GM23338 (cell line): ENCODE results near the gene PRR35. TPM values are rescaled to one million over a fixed set of nuclear protein-coding genes. Genes with fewer than 3 reads are reported as not detected.

ENCODE experiments used
- ATAC-seq: fragments of 200-7000 bp; cut with Tn5 transposase; 3 replicates; pipeline ENCODE4 v1.9.1; 2020
- DNase-seq: peaks from one replicate; pipeline ENCODE4 v3.0.0-alpha.2; 2015; ENCODE audit warnings: low spot score
- H2AFZ ChIP-seq: fragments of 200-600 bp; sonication (generic); 2 replicates; pipeline ENCODE4 v1.8.0; 2016; ENCODE audit warnings: antibody characterized with exemption, mild to moderate bottlenecking, moderate library complexity
- H3F3A ChIP-seq: fragments of 200-600 bp; sonication (generic); replicated peaks from 2 replicates; pipeline ENCODE4 v1.8.0; 2017; ENCODE audit warnings: antibody characterized with exemption, mixed run types, low read depth
- H3K27ac ChIP-seq: fragments of 200-600 bp; sonication (generic); 2 replicates; pipeline ENCODE4 v1.6.1; 2016; ENCODE audit warnings: low read depth
- H3K27me3 ChIP-seq: fragments of 200-600 bp; sonication (generic); 2 replicates; pipeline ENCODE4 v1.8.0; 2016; ENCODE audit warnings: mild to moderate bottlenecking, mixed run types, moderate library complexity; ENCODE audit not compliant: insufficient read depth
- H3K36me3 ChIP-seq: fragments of 200-600 bp; sonication (generic); 2 replicates; pipeline ENCODE4 v1.8.0; 2016; ENCODE audit warnings: mild to moderate bottlenecking; ENCODE audit not compliant: insufficient read depth
- H3K4me1 ChIP-seq: fragments of 200-600 bp; sonication (generic); 2 replicates; pipeline ENCODE4 v1.8.0; 2016; ENCODE audit warnings: mild to moderate bottlenecking, moderate library complexity; ENCODE audit not compliant: insufficient read depth
- H3K4me2 ChIP-seq: fragments of 200-600 bp; sonication (generic); 2 replicates; pipeline ENCODE4 v1.7.1; 2017; ENCODE audit warnings: mixed run types
- H3K4me3 ChIP-seq: fragments of 200-600 bp; sonication (generic); 2 replicates; pipeline ENCODE4 v1.6.1; 2016; ENCODE audit warnings: mixed run types
- H3K79me2 ChIP-seq: fragments of 200-600 bp; sonication (generic); replicated peaks from 2 replicates; pipeline ENCODE4 v1.8.0; 2017; ENCODE audit warnings: mild to moderate bottlenecking; ENCODE audit not compliant: insufficient read depth
- H3K9me2 ChIP-seq: fragments of 200-600 bp; sonication (generic); 2 replicates; pipeline ENCODE4 v1.8.0; 2017; ENCODE audit not compliant: insufficient read depth
- H4K20me1 ChIP-seq: fragments of 200-600 bp; sonication (generic); replicated peaks from 2 replicates; pipeline ENCODE4 v1.8.0; 2017; ENCODE audit warnings: mild to moderate bottlenecking; ENCODE audit not compliant: insufficient read depth
- H3K27ac Mint-ChIP-seq: 2 replicates; pipeline ENCODE4 v1.8.0; 2020; ENCODE audit warnings: inconsistent platforms, mild to moderate bottlenecking, moderate library complexity, mixed read lengths
- H3K27me3 Mint-ChIP-seq: 3 replicates; pipeline ENCODE4 v1.8.0; 2022; ENCODE audit warnings: low read depth, mild to moderate bottlenecking, moderate library complexity, mixed read lengths, inconsistent platforms; ENCODE audit not compliant: insufficient read depth, poor library complexity
- H3K36me3 Mint-ChIP-seq: 3 replicates; pipeline ENCODE4 v1.8.0; 2021; ENCODE audit warnings: low read depth, mild to moderate bottlenecking, inconsistent platforms, moderate library complexity, mixed read lengths
- H3K4me1 Mint-ChIP-seq: 3 replicates; pipeline ENCODE4 v1.8.0; 2020; ENCODE audit warnings: mild to moderate bottlenecking, inconsistent platforms, mixed read lengths
- H3K4me3 Mint-ChIP-seq: 3 replicates; pipeline ENCODE4 v1.8.0; 2021; ENCODE audit warnings: moderate library complexity, mild to moderate bottlenecking, inconsistent platforms, mixed read lengths
- H3K9me3 Mint-ChIP-seq: 3 replicates; pipeline ENCODE4 v1.8.0; 2020; ENCODE audit warnings: moderate library complexity, mild to moderate bottlenecking, inconsistent platforms, mixed read lengths
- CREB1 ChIP-seq: fragments of 250-450 bp; sonication (Bioruptor Pico); IDR thresholded peaks from 2 replicates; pipeline ENCODE4 v1.5.0; 2020; ENCODE audit warnings: low read depth, mild to moderate bottlenecking, moderate library complexity
- EZH2 ChIP-seq: fragments of 200-600 bp; sonication (generic); IDR thresholded peaks from one replicate; pipeline ENCODE4 v1.8.0; 2017; ENCODE audit warnings: antibody characterized with exemption, mild to moderate bottlenecking, low read depth; ENCODE audit not compliant: unreplicated experiment
- JUNB ChIP-seq: IDR thresholded peaks from one replicate; pipeline ENCODE4 v1.6.1; 2016; ENCODE audit warnings: antibody characterized with exemption; ENCODE audit not compliant: unreplicated experiment
- polyA plus RNA-seq: library from polyadenylated mRNA; unstranded; fragments of >200 nt; fragmentation: Nextera tagmentation; extraction: Ambion mirVana; gene quantifications from 2 replicates; pipeline ENCODE4 v1.2.1, GENCODE V29; 2016
- total RNA-seq: library from RNA; depleted of rRNA; stranded (reverse); fragments of >200 nt; shearing (Covaris generic); gene quantifications from 2 replicates; pipeline ENCODE4 v1.2.3, GENCODE V29; 2014
- TF ChIP-seq, protein P1 (sequence below): IDR thresholded peaks from 2 replicates; pipeline ENCODE4 v1.6.1; 2016; ENCODE audit warnings: antibody characterized with exemption
- TF ChIP-seq, protein P2 (sequence below), 2 experiments: fragments of 200-600 bp in 1 of 2; sonication (generic) in 1 of 2; conservative IDR thresholded peaks; 2 replicates each; pipeline versions ENCODE4 v1.5.1 to v1.6.1; 2016 to 2017; ENCODE audit warnings: antibody characterized with exemption in 2 of 2, low read depth in 2 of 2, mild to moderate bottlenecking in 2 of 2, moderate library complexity in 1 of 2

Gene PRR35
- total and polyA plus RNA-seq, 2 experiments from 2014 or later, result 0.32 to 1.4 TPM

DNA sequence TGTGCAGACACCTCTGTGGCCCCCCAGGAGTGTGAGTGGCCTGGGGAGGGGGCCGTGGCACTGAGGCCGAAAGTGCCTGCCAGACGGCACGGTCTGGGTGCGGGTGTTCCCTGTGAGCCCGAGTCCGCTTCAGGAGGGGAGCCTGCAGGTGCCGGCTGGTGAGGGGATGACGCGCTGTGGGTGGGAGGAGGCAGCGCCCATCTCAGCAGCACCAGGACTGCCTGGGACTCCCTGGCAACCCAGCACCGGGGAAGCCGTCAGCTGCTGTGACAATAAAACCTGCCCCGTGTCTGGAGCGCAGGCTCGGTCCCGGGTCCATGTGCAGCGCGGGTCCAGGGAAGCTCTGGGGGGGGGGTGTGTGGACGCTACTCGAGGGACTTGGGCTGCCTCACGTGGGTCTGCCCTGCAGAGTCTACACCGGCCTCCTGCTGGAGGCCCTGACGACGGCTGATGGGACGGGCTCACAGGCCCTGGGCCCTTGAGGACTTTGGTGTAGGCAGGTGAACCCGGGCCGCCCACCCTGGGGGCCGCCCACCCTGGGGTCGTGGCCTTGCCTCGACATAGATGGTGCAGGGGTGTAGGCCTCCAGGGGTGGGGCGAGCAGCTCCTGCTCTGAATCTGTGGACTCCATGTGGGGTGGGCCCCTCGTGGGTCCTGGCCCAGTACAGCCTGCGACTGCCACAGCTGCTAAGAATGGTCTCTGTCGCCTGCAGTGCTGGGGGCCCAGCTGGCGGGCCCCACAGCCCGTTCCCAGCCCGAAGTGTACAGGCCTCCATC lies 23.8 kb downstream of the PRR35 start (continued):
- TF ChIP-seq EZH2, result no peak

DNA sequence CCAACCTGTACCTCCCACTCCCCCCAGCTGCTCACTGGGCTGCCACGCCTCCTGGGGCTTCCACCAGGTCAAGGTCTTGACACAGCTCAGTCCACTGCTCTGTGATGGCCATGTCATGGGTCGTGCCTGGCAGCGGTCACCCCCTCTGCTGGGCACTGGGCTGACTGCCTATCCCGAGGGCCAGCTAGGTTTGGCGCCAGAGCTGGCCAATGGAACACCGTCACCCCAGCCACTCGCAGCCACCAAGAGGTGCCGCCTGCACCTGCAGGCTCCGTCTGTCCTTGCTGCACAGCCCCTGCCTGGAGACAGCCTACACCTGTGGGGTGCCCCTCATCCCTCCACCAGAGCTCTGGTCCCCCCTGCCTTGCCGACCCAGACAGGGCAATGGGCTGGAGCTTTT lies 25.2 kb downstream of the PRR35 start:
- peak overlapping the region; percentile 5; the same call in 1 of the 3 replicates for H3K4me3 Mint-ChIP-seq
- TF ChIP-seq, protein P1, sequence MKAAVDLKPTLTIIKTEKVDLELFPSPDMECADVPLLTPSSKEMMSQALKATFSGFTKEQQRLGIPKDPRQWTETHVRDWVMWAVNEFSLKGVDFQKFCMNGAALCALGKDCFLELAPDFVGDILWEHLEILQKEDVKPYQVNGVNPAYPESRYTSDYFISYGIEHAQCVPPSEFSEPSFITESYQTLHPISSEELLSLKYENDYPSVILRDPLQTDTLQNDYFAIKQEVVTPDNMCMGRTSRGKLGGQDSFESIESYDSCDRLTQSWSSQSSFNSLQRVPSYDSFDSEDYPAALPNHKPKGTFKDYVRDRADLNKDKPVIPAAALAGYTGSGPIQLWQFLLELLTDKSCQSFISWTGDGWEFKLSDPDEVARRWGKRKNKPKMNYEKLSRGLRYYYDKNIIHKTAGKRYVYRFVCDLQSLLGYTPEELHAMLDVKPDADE, result no peak
- TF ChIP-seq, protein P2, sequence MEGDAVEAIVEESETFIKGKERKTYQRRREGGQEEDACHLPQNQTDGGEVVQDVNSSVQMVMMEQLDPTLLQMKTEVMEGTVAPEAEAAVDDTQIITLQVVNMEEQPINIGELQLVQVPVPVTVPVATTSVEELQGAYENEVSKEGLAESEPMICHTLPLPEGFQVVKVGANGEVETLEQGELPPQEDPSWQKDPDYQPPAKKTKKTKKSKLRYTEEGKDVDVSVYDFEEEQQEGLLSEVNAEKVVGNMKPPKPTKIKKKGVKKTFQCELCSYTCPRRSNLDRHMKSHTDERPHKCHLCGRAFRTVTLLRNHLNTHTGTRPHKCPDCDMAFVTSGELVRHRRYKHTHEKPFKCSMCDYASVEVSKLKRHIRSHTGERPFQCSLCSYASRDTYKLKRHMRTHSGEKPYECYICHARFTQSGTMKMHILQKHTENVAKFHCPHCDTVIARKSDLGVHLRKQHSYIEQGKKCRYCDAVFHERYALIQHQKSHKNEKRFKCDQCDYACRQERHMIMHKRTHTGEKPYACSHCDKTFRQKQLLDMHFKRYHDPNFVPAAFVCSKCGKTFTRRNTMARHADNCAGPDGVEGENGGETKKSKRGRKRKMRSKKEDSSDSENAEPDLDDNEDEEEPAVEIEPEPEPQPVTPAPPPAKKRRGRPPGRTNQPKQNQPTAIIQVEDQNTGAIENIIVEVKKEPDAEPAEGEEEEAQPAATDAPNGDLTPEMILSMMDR (conservative IDR thresholded peaks at IDR 0.05; ENCODE audit: low read depth in 2 of 2), result peak in 1 of 2 experiments; percentile 21; a peak in 2 of 4 replicates
- H3K27me3 Mint-ChIP-seq, result peaks cover 23% of the 10 kb centered on the region

DNA sequence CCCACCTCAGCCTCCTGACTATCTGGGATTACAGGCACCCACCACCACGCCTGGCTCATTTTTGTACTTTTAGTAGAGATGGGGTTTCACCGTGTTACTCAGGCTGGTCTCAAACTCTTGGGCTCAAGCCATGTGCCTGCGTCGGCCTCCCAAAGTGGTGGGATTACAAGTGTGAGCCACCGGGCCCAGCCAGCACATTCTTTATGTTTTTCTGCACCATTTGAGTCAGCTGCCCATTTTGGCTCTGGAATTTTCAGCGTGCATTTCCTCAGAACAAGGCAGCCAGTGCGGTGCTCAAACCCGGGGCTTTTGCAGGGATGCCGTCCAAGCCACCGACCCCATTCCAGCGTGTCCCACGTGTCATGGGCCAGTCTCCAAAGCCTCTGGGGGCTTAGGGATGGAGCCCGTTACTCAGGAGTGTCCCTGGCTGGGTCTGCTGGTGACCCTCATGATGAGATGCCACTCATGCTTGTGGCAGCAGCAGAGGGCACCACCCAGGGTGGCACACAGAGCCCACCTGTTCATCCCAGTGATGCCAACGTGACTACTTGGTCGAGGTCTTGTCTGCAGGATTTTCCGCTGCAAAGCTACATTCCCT lies 26.0 kb downstream of the PRR35 start:
- Mint-ChIP-seq H3K27ac (no peak overlapping the region), H3K4me1 (peaks cover 13% of the 10 kb centered on the region), H3K4me3 (peak overlapping the region; percentile 5; the same call in 1 of the 3 replicates), H3K36me3 (peaks cover 3% of the 10 kb centered on the region; the same call in 1 of the 3 replicates), H3K9me3 (no peaks in the 10 kb centered on the region; the same call in 2 of the 3 replicates), H3K27me3 (peaks cover 29% of the 10 kb centered on the region)
- no peak for DNase-seq
- no peak for ATAC-seq
- H3K4me3 ChIP-seq, result no peak overlapping the region
- no peak overlapping the region for H2AFZ ChIP-seq
- H3K4me1 ChIP-seq, result peaks cover 5% of the 10 kb centered on the region; the same call in 1 of the 2 replicates
- H3K27ac ChIP-seq, result no peak overlapping the region
- H4K20me1 ChIP-seq, result peaks cover 16% of the 10 kb centered on the region
- H3F3A ChIP-seq, result peaks cover 10% of the 10 kb centered on the region; the same call in 1 of the 2 replicates
- no peaks in the 10 kb centered on the region for H3K36me3 ChIP-seq
- H3K4me2 ChIP-seq, result no peak overlapping the region
- H3K79me2 ChIP-seq, result peaks cover 14% of the 10 kb centered on the region
- H3K9me2 ChIP-seq, result no peaks in the 10 kb centered on the region
- peaks cover 30% of the 10 kb centered on the region for H3K27me3 ChIP-seq
- TF ChIP-seq JUNB (no peak), CREB1 (no peak)

More for the DNA sequence above, 25.2 kb downstream of the PRR35 start:
- H2AFZ ChIP-seq, result no peak overlapping the region
- Mint-ChIP-seq H3K9me3 (no peaks in the 10 kb centered on the region; the same call in 2 of the 3 replicates), H3K4me1 (peaks cover 7% of the 10 kb centered on the region), H3K27ac (no peak overlapping the region), H3K36me3 (no peaks in the 10 kb centered on the region)
- peaks cover 10% of the 10 kb centered on the region; the same call in 1 of the 2 replicates for H3F3A ChIP-seq
- H3K27ac ChIP-seq, result no peak overlapping the region
- DNase-seq (peak; percentile 64), ATAC-seq (peak; percentile 0; the same call in 1 of the 3 replicates)
- H3K4me3 ChIP-seq, result no peak overlapping the region
- H3K4me2 ChIP-seq, result no peak overlapping the region
- H3K79me2 ChIP-seq, result peaks cover 8% of the 10 kb centered on the region
- H3K9me2 ChIP-seq, result no peaks in the 10 kb centered on the region
- no peaks in the 10 kb centered on the region for H3K36me3 ChIP-seq
- peaks cover 12% of the 10 kb centered on the region for H4K20me1 ChIP-seq
- H3K27me3 ChIP-seq, result peaks cover 30% of the 10 kb centered on the region
- peaks cover 5% of the 10 kb centered on the region; the same call in 1 of the 2 replicates for H3K4me1 ChIP-seq
